GM12878 (cell line): ENCODE data around the gene SKIL. TPM values are rescaled to one million over a fixed set of nuclear protein-coding genes. Genes with fewer than 3 reads are reported as not detected.

Source experiments
- BMI1 ChIP-seq: fragments of 450-650 bp; IDR thresholded peaks from 2 replicates; pipeline ENCODE4 v1.6.1; 2016; ENCODE audit warnings: mild to moderate bottlenecking, moderate library complexity, borderline replicate concordance
- CEBPZ ChIP-seq: fragments of 150-350 bp; IDR thresholded peaks from 2 replicates; pipeline ENCODE4 v1.6.1; 2016; ENCODE audit warnings: low read depth, low read length
- CREM ChIP-seq: IDR thresholded peaks from 2 replicates; pipeline ENCODE4 v1.6.1; 2014; ENCODE audit warnings: antibody characterized with exemption, low read depth
- EED ChIP-seq: sonication (generic); IDR thresholded peaks from 2 replicates; pipeline ENCODE4 v1.6.1; 2016; ENCODE audit warnings: antibody characterized with exemption, low read depth
- IKZF2 ChIP-seq, 2 experiments: fragments of 450-650 bp; IDR thresholded peaks; 2 replicates each; pipeline ENCODE4 v1.6.1; 2017; ENCODE audit warnings: mild to moderate bottlenecking in 2 of 2, moderate library complexity in 2 of 2
- MAX ChIP-seq: IDR thresholded peaks from 2 replicates; pipeline ENCODE4 v1.6.1; 2012; ENCODE audit warnings: low read depth, low read length, improper control_type of control experiment
- MEF2A ChIP-seq: IDR thresholded peaks from 2 replicates; pipeline ENCODE4 v1.6.1; 2011; ENCODE audit warnings: low read depth, mild to moderate bottlenecking, low read length, moderate library complexity; ENCODE audit not compliant: insufficient read depth
- MTA3 ChIP-seq: IDR thresholded peaks from 2 replicates; pipeline ENCODE4 v1.6.1; 2012; ENCODE audit warnings: low read length, inconsistent platforms, borderline replicate concordance
- PKNOX1 ChIP-seq: fragments of 450-650 bp; IDR thresholded peaks from 2 replicates; pipeline ENCODE4 v1.6.1; 2016; ENCODE audit warnings: mild to moderate bottlenecking
- PML ChIP-seq: IDR thresholded peaks from 2 replicates; pipeline ENCODE4 v1.6.1; 2012; ENCODE audit warnings: low read length, inconsistent platforms
- RCOR1 ChIP-seq: conservative IDR thresholded peaks from 2 replicates; pipeline ENCODE4 v1.6.1; 2012; ENCODE audit warnings: low read depth, low read length, improper control_type of control experiment
- RELA ChIP-seq: fragments of 450-650 bp; IDR thresholded peaks from 2 replicates; pipeline ENCODE4 v1.8.0; 2014; ENCODE audit warnings: borderline replicate concordance; ENCODE audit not compliant: partially characterized antibody
- RFX5 ChIP-seq: IDR thresholded peaks from 2 replicates; pipeline ENCODE4 v1.6.1; 2011; ENCODE audit warnings: low read depth, low read length, improper control_type of control experiment
- RUNX3 ChIP-seq: IDR thresholded peaks from 2 replicates; pipeline ENCODE4 v1.6.1; 2012; ENCODE audit warnings: low read length, inconsistent platforms
- SKIL ChIP-seq: fragments of 450-650 bp; IDR thresholded peaks from 2 replicates; pipeline ENCODE4 v1.6.1; 2017; ENCODE audit warnings: mild to moderate bottlenecking, low read depth, inconsistent platforms; ENCODE audit not compliant: poor library complexity, severe bottlenecking
- TBL1XR1 ChIP-seq: IDR thresholded peaks from 2 replicates; pipeline ENCODE4 v1.6.1; 2012; ENCODE audit warnings: low read depth, low read length, improper control_type of control experiment
- ZBTB40 ChIP-seq: fragments of 450-650 bp; IDR thresholded peaks from 2 replicates; pipeline ENCODE4 v1.6.1; 2016; ENCODE audit warnings: mild to moderate bottlenecking, moderate library complexity, borderline replicate concordance
- polyA plus RNA-seq, 11 experiments: library from polyadenylated mRNA; depleted of rRNA in 4 of 11; unstranded in 6 of 11; stranded (reverse) in 5 of 11; fragments of >200 nt; fragmentation: Nextera tagmentation in 4 of 11; fragmentation: Illumina TruSeq in 1 of 11; extraction: Ambion mirVana in 4 of 11; extraction: Trizol in 1 of 11; gene quantifications; 1 replicate in 1 of 11; 2 replicates in 10 of 11; pipeline versions ENCODE4 v1.2.1 to v1.2.3, GENCODE V29; 2011 to 2016; ENCODE audit warnings: inconsistent platforms in 2 of 11, missing spikeins in 2 of 11, low read depth in 1 of 11
- total RNA-seq, 4 experiments: library from RNA; depleted of rRNA in 3 of 4; stranded (reverse); fragments of >200 nt in 3 of 4; fragmentation: Illumina TruSeq in 1 of 4; extraction: Trizol in 1 of 4; gene quantifications; 2 replicates each; pipeline versions ENCODE4 v1.2.1 to v1.2.3, GENCODE V29; 2013 to 2021

SKIL gene
- total and polyA plus RNA-seq, 10 of the 15 experiments (the other 5 are each of a cell fraction or from before 2014, with no cell fraction given): 2.7 to 14.8 (median 6.7) TPM

GRCh38 chr3:170429050-170429449, 71.5 kb downstream of the SKIL start (continued):
- TF ChIP-seq IKZF2 (IDR thresholded peaks at IDR 0.05) (peak; percentile 13 to 14; a peak in 1 of 4 replicates), SKIL (peak; percentile 52), MTA3 (peak; percentile 90; the same call in 1 of the 2 replicates), CEBPZ (no peak), CREM (peak; percentile 44; the same call in 1 of the 2 replicates), RCOR1 (no peak), BMI1 (no peak), ZBTB40 (peak; percentile 67), MAX (no peak), PKNOX1 (peak; percentile 27; the same call in 1 of the 2 replicates), EED (peak; percentile 65), RFX5 (no peak), RUNX3 (peak; percentile 96), RELA (no peak), PML (peak; percentile 50; the same call in 1 of the 2 replicates), TBL1XR1 (no peak), MEF2A (no peak; the same call in 1 of the 2 replicates)
